ENCODE measurements around the gene DTNB.

DTNB gene

DNA sequence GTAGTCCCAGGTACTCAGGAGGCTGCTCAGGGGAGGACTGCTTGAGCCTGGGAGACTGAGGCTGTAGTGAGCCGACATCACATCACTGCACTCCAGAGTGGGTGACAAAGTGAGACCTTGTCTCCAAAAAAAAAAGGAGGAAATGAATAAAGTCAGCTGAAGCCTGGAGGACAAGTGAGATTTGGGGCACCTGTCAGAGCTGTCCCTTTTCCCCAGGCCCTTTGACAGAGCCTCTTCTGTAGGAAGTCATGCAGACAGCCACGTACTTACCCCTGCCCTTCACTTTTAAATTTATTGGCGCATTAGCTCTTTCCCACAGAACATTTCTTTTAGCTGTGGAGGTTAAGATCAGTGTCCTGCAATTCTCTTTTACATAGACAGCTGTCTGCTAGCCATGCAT, 180.7 kb downstream of the DTNB start:
- TF ChIP-seq, protein P1, sequence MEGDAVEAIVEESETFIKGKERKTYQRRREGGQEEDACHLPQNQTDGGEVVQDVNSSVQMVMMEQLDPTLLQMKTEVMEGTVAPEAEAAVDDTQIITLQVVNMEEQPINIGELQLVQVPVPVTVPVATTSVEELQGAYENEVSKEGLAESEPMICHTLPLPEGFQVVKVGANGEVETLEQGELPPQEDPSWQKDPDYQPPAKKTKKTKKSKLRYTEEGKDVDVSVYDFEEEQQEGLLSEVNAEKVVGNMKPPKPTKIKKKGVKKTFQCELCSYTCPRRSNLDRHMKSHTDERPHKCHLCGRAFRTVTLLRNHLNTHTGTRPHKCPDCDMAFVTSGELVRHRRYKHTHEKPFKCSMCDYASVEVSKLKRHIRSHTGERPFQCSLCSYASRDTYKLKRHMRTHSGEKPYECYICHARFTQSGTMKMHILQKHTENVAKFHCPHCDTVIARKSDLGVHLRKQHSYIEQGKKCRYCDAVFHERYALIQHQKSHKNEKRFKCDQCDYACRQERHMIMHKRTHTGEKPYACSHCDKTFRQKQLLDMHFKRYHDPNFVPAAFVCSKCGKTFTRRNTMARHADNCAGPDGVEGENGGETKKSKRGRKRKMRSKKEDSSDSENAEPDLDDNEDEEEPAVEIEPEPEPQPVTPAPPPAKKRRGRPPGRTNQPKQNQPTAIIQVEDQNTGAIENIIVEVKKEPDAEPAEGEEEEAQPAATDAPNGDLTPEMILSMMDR (IDR thresholded peaks at IDR 0.05; ENCODE audit: control insufficient read depth, insufficient read depth, low read depth, low read length, missing control alignments): no peak
- no peak for DNase-seq (ENCODE audit: low read depth)
- no peak overlapping the region for H3K4me3 ChIP-seq (ENCODE audit: control insufficient read depth, low read depth, low read length)

DNA sequence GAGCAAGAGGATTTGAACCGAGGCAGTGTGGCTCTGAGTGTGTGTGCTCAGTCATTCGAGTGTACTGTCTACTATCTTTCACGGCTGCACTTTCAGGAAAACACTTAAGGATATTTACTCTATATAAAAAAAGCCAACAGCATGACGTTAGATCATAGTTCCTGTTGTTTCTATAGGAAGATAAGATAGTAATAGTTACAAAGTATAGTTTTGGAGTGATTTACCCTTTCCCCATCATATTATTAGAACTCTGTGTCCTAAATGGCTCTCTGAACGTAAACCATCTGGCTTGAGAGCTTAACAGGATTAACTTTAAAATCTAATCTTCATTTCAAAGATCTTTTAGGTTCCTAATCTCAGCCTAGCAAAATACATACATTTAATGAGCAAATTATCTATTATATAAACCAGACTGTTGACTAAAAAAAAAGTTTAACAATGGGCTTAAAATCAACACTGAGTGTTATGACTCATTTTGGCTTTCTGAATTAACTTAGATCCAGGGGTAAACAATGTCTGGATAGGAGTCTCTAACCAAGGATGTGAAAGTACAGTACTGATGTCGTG, 181.3 kb downstream of the DTNB start:
- H3K4me3 ChIP-seq (ENCODE audit: control insufficient read depth, low read depth, low read length): no peak overlapping the region
- TF ChIP-seq, protein P1 (IDR thresholded peaks at IDR 0.05; ENCODE audit: control insufficient read depth, insufficient read depth, low read depth, low read length, missing control alignments): no peak
- peak; percentile 25 for DNase-seq (ENCODE audit: low read depth)

DNA sequence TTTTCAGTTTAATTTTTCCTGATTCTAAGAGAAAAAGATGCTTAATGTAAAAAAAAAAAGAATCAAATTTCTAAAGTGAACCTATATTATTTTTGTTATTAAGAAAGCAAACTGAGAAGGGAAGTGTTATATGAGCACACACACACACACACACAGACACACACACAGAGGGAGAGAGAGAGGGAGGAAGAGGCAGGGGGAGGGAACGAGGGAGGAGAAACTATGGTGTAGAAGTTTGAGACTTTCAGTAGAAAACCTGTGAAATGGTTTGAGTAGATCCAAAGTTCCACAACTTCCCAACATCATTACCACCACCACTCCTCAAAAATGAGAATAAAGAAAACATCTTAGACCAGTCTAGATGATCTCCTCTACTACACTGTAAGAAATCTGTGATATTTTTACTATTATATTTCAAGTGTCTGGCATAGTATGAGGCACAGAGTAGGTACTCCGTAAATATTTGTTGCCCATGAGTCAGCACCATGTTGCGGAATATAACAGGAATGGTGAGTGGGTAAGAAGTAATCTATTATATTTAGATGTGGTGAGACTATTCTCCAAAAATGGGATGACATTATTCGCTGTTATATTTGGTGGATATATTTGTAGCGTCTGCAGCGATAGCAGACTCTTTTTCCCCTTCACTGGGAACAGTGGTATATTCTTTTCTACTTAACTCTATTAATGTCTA, 182.2 kb downstream of the DTNB start:
- no peak overlapping the region for H3K4me3 ChIP-seq (ENCODE audit: control insufficient read depth, low read depth, low read length)
- peak; percentile 32 for DNase-seq (ENCODE audit: low read depth)
- TF ChIP-seq, protein P1 (IDR thresholded peaks at IDR 0.05; ENCODE audit: control insufficient read depth, insufficient read depth, low read depth, low read length, missing control alignments): no peak

DNA sequence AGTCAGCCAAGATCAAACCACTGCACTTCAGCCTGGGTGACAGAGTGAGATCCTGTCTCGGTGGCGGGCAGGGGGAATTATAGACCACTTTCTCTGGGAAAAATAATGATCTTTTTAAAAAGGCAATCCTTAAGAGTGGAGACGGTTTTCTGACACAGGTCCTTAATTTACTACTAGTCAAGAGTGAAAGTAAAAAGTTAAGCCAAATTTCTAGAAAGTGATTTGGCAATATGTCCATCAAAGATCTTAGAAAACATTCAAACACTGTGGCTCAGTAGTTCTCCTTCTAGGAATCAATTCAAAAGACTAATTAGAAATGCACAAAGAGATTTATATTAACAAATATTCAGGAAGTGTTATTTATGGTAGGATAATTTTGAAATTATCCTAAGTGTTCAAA, 183.2 kb downstream of the DTNB start:
- no peak for DNase-seq (ENCODE audit: low read depth)
- TF ChIP-seq, protein P1 (IDR thresholded peaks at IDR 0.05; ENCODE audit: control insufficient read depth, insufficient read depth, low read depth, low read length, missing control alignments): no peak
- H3K4me3 ChIP-seq (ENCODE audit: control insufficient read depth, low read depth, low read length): no peak overlapping the region

DNA sequence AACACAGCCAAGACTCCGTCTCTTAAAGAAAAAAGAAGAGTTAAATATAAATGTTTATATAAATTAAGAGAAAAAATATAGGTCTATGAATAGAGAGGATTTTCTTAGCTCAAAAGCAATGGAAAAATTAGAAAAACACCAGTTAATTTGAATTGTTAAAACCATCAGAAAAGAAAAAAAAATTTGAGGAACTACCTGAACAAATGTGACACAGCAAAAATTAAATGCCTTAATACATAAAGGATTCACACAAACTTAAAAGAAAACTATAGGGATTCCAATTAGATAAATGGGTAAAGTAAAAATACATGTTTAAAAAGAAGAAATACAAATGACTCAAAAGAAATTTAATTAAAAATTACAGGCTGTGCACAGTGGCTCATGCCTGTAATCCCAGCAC, 183.7 kb downstream of the DTNB start:
- H3K4me3 ChIP-seq (ENCODE audit: control insufficient read depth, low read depth, low read length): no peak overlapping the region
- TF ChIP-seq, protein P1 (IDR thresholded peaks at IDR 0.05; ENCODE audit: control insufficient read depth, insufficient read depth, low read depth, low read length, missing control alignments): no peak
- no peak for DNase-seq (ENCODE audit: low read depth)

DNA sequence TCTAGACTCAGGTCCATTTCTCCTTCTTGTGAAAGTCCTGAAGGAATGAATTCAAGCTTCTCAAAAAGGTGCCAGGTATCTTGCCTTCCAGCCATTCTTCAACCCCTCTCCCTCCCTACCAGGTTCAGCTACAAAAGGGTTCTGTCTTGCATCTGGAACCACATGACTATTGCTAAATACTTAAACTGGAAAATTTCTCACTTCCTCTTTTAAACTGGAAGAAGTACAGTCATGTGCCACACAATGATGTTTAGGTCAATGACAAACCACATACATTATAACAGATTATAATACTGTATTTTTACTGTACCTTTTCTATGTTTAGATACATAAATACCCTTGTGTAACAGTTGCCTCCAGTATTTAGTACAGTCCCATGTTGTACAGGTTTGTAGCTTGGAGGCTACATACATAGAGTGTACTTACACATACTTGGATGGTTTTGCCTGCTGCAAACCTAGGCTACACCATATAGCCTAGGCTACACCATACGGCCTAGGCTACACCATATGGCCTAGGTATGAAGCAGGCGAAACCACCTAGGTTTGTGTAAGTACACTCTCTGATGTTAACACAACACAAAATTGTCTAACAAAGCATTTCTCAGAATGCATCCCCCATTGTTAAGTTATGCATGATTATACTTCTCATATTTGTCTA, 189.6 kb downstream of the DTNB start:
- TF ChIP-seq, protein P1 (IDR thresholded peaks at IDR 0.05; ENCODE audit: control insufficient read depth, insufficient read depth, low read depth, low read length, missing control alignments): no peak
- no peak overlapping the region for H3K4me3 ChIP-seq (ENCODE audit: control insufficient read depth, low read depth, low read length)
- DNase-seq (ENCODE audit: low read depth): no peak
